IPS DF 6.9 (cell line): Measurements from ENCODE around the gene PRAMEF10.
"Not testable (repeated sequence)": the region's sequence is repeated elsewhere in the genome, so short reads cannot be mapped to it uniquely, and the experiment has no call there.

Experiments used
- DNase-seq: peaks from one replicate; pipeline ENCODE4 v3.0.0-alpha.2; 2013; ENCODE audit warnings: low read depth, low spot score
- H3K27ac ChIP-seq: one replicate; pipeline ENCODE4 v1.5.1; 2013; ENCODE audit warnings: low read length, control low read depth
- H3K27me3 ChIP-seq: 2 replicates; pipeline ENCODE4 v1.6.1; 2013; ENCODE audit warnings: mild to moderate bottlenecking, low read length; ENCODE audit not compliant: control insufficient read depth, insufficient read depth
- H3K36me3 ChIP-seq: 2 replicates; pipeline ENCODE4 v1.6.1; 2013; ENCODE audit warnings: low read length; ENCODE audit not compliant: control insufficient read depth, insufficient read depth
- H3K4me1 ChIP-seq: 2 replicates; pipeline ENCODE4 v1.6.1; 2013; ENCODE audit warnings: low read length; ENCODE audit not compliant: control insufficient read depth, insufficient read depth
- H3K4me3 ChIP-seq: 2 replicates; pipeline ENCODE4 v1.5.1; 2013; ENCODE audit warnings: mild to moderate bottlenecking, low read length
- H3K9me3 ChIP-seq: 2 replicates; pipeline ENCODE4 v1.6.1; 2013; ENCODE audit warnings: low read length, inconsistent platforms; ENCODE audit not compliant: control insufficient read depth, insufficient read depth
- WGBS: extraction: QIAGEN DNeasy Blood & Tissue Kit; methylation state at CpG from one replicate; pipeline ENCODE4 v1.1.7; 2013; ENCODE audit warnings: mixed read lengths, missing lambda C conversion rate; ENCODE audit not compliant: insufficient read length, insufficient coverage; 5-methylcytosine and 5-hydroxymethylcytosine counted together

PRAMEF10 gene

GRCh38 chr1:12898170-12898569 lies at the start of gene PRAMEF10:
Gene PRAMEF10 (minus strand): TSS chr1:12898270. CDS start chr1:12895847, 2,423 bp downstream.
- WGBS: no CpG with 5 or more reads among the region's 1 CpG
- not testable (repeated sequence) for DNase-seq, H3K27ac ChIP-seq, H3K4me3 ChIP-seq, H3K27me3 ChIP-seq, H3K9me3 ChIP-seq, H3K36me3 ChIP-seq, H3K4me1 ChIP-seq

- not testable (repeated sequence) for H3K4me1 ChIP-seq, DNase-seq, H3K27me3 ChIP-seq, H3K9me3 ChIP-seq, H3K4me3 ChIP-seq, H3K27ac ChIP-seq, H3K36me3 ChIP-seq
- no CpG with 5 or more reads among the region's 4 CpGs for WGBS
Observed at GRCh38 chr1:12947480-12947879, 49.4 kb upstream of the PRAMEF10 start, which contains the start of gene PRAMEF6. Gene PRAMEF6 (minus strand): TSS chr1:12947580. CDS start chr1:12942518, 5,062 bp downstream.

GRCh38 chr1:12924368-12924767 lies 26.3 kb upstream of the PRAMEF10 start:
- H3K4me1 ChIP-seq, DNase-seq, H3K27ac ChIP-seq, H3K4me3 ChIP-seq, H3K36me3 ChIP-seq, H3K27me3 ChIP-seq, H3K9me3 ChIP-seq: not testable (repeated sequence)
- no CpG with 5 or more reads among the region's 5 CpGs for WGBS

- not testable (repeated sequence) for H3K27ac ChIP-seq, H3K4me3 ChIP-seq, H3K4me1 ChIP-seq, DNase-seq, H3K27me3 ChIP-seq, H3K36me3 ChIP-seq, H3K9me3 ChIP-seq
- WGBS: no CpG with 5 or more reads among the region's 2 CpGs
Observed at GRCh38 chr1:12921749-12922148, 23.7 kb upstream of the PRAMEF10 start.

- H3K4me3 ChIP-seq, H3K9me3 ChIP-seq, DNase-seq, H3K4me1 ChIP-seq, H3K36me3 ChIP-seq, H3K27ac ChIP-seq, H3K27me3 ChIP-seq: not testable (repeated sequence)
- no CpG with 5 or more reads among the region's 1 CpG for WGBS
Observed at GRCh38 chr1:12916310-12916709, 18.2 kb upstream of the PRAMEF10 start, which contains the start of gene PRAMEF7. Gene PRAMEF7 (plus strand): TSS chr1:12916610. CDS start chr1:12917693, 1,083 bp downstream.

GRCh38 chr1:12903793-12904572 lies 5.9 kb upstream of the PRAMEF10 start:
- WGBS: no CpG with 5 or more reads among the region's 5 CpGs
- H3K4me1 ChIP-seq, H3K4me3 ChIP-seq, H3K36me3 ChIP-seq, DNase-seq, H3K27me3 ChIP-seq, H3K27ac ChIP-seq, H3K9me3 ChIP-seq: not testable (repeated sequence)

- not testable (repeated sequence) for H3K27ac ChIP-seq, H3K4me1 ChIP-seq, DNase-seq, H3K27me3 ChIP-seq, H3K36me3 ChIP-seq, H3K4me3 ChIP-seq, H3K9me3 ChIP-seq
Observed at GRCh38 chr1:12899186-12899585, 1.1 kb upstream of the PRAMEF10 start.

- H3K27ac ChIP-seq, H3K27me3 ChIP-seq, H3K36me3 ChIP-seq, DNase-seq, H3K4me3 ChIP-seq, H3K9me3 ChIP-seq, H3K4me1 ChIP-seq: not testable (repeated sequence)
- no CpG with 5 or more reads among the region's 3 CpGs for WGBS
Observed at GRCh38 chr1:12886101-12886500, 12.0 kb downstream of the PRAMEF10 start, which contains the start of gene PRAMEF4. Gene PRAMEF4 (minus strand): TSS chr1:12886201. CDS start chr1:12883394, 2,807 bp downstream.

- not testable (repeated sequence) for H3K4me1 ChIP-seq, H3K36me3 ChIP-seq, DNase-seq, H3K27me3 ChIP-seq, H3K4me3 ChIP-seq, H3K9me3 ChIP-seq, H3K27ac ChIP-seq
- whole genome bisulfite sequencing: no CpG with 5 or more reads among the region's 4 CpGs
Observed at GRCh38 chr1:12878453-12878852, 19.6 kb downstream of the PRAMEF10 start.

- not testable (repeated sequence) for DNase-seq, H3K27ac ChIP-seq, H3K4me1 ChIP-seq, H3K27me3 ChIP-seq, H3K36me3 ChIP-seq, H3K4me3 ChIP-seq, H3K9me3 ChIP-seq
- no CpG with 5 or more reads among the region's 7 CpGs for WGBS
Observed at GRCh38 chr1:12863131-12863880, 34.8 kb downstream of the PRAMEF10 start.
